Gastrocnemius medialis (tissue), 4 donors: ENCODE results near the gene MDM1.

Experiments used
- POLR2A ChIP-seq, 2 donors: fragments of 450-650 bp; IDR thresholded peaks; one replicate each; pipeline ENCODE4 v1.6.1; 2017; ENCODE audit warnings: antibody characterized with exemption in 2 of 2, mild to moderate bottlenecking in 2 of 2, moderate library complexity in 2 of 2
- TF ChIP-seq, protein P1 (sequence below), 5 experiments: fragments of 450-650 bp in 3 of 5; fragments of 200-600 bp in 2 of 5; sonication (generic) in 2 of 5; IDR thresholded peaks in 4 of 5; conservative IDR thresholded peaks in 1 of 5; 1 replicate in 4 of 5; 2 replicates in 1 of 5; pipeline ENCODE4 v1.5.1; 2016 to 2019; ENCODE audit warnings: antibody characterized with exemption in 5 of 5, mild to moderate bottlenecking in 3 of 5, moderate library complexity in 3 of 5

- no peak for TF ChIP-seq POLR2A (IDR thresholded peaks at IDR 0.05)
- TF ChIP-seq, protein P1, sequence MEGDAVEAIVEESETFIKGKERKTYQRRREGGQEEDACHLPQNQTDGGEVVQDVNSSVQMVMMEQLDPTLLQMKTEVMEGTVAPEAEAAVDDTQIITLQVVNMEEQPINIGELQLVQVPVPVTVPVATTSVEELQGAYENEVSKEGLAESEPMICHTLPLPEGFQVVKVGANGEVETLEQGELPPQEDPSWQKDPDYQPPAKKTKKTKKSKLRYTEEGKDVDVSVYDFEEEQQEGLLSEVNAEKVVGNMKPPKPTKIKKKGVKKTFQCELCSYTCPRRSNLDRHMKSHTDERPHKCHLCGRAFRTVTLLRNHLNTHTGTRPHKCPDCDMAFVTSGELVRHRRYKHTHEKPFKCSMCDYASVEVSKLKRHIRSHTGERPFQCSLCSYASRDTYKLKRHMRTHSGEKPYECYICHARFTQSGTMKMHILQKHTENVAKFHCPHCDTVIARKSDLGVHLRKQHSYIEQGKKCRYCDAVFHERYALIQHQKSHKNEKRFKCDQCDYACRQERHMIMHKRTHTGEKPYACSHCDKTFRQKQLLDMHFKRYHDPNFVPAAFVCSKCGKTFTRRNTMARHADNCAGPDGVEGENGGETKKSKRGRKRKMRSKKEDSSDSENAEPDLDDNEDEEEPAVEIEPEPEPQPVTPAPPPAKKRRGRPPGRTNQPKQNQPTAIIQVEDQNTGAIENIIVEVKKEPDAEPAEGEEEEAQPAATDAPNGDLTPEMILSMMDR (IDR thresholded peaks at IDR 0.05 in 4 of 5, conservative IDR thresholded peaks at IDR 0.05 in 1 of 5) = no peak
These were observed 13.6 kb upstream of the MDM1 start for GRCh38 chr12:68345763-68346162.
